GM10248 (cell line): ENCODE measurements around the gene RRM1.
"Not testable (repeated sequence)": the region's sequence is repeated elsewhere in the genome, so short reads cannot be mapped to it uniquely, and the experiment has no call there.

Source experiments
- CTCF ChIA-PET: fragments of 300-600 bp; sonication (Branson Sonifier 250); formaldehyde crosslinking; extraction: SDS; loops from one replicate; lab custom pipeline; 2021; ENCODE audit warnings: antibody characterized with exemption; lab: Yijun Ruan, JAX
- POLR2A ChIA-PET: fragments of 350-650 bp; sonication (Branson Sonifier 250); formaldehyde crosslinking; extraction: SDS; loops from one replicate; lab custom pipeline; 2020; ENCODE audit warnings: antibody characterized with exemption; lab: Yijun Ruan, JAX
- DNase-seq: peaks from one replicate; pipeline ENCODE4 v3.0.0; 2012; ENCODE audit errors: extremely low spot score
- CTCF ChIP-seq: IDR thresholded peaks from 2 replicates; pipeline ENCODE4 v1.5.1; 2012; ENCODE audit warnings: mild to moderate bottlenecking, low read depth; ENCODE audit errors: extremely low read depth, missing control alignments, control extremely low read depth

RRM1 gene

GRCh38 chr11:4138497-4138896 lies 43.9 kb downstream of the RRM1 start:
- DNase-seq = no peak
- ChIA-PET POLR2A (no interaction called here), CTCF (no interaction called here)
- TF ChIP-seq CTCF = no peak

- no peak for TF ChIP-seq CTCF
- no peak for DNase-seq
- CTCF ChIA-PET = no interaction called here
- POLR2A ChIA-PET = no interaction called here
Measured at GRCh38 chr11:4140067-4140636, 45.6 kb downstream of the RRM1 start.

- no peak for DNase-seq
- no peak for TF ChIP-seq CTCF
- ChIA-PET CTCF (no interaction called here), POLR2A (no interaction called here)
Measured at GRCh38 chr11:4146070-4146771, 51.6 kb downstream of the RRM1 start.

GRCh38 chr11:4146772-4147098 lies 52.1 kb downstream of the RRM1 start:
- no peak for DNase-seq
- ChIA-PET POLR2A (no interaction called here), CTCF (no interaction called here)
- TF ChIP-seq CTCF = no peak

- no peak for DNase-seq
Measured at GRCh38 chr11:4154503-4154902, 59.9 kb downstream of the RRM1 start.

GRCh38 chr11:4156571-4156970 lies 62.0 kb downstream of the RRM1 start:
- POLR2A ChIA-PET = no interaction called here
- DNase-seq = no peak
- TF ChIP-seq CTCF = no peak

More at GRCh38 chr11:4154503-4154902, 59.9 kb downstream of the RRM1 start:
- CTCF ChIA-PET = no interaction called here
- POLR2A ChIA-PET = no interaction called here
- TF ChIP-seq CTCF = no peak

GRCh38 chr11:4158818-4159217 lies 64.2 kb downstream of the RRM1 start:
- POLR2A ChIA-PET, DNase-seq: not testable (repeated sequence)
- CTCF ChIA-PET = interaction anchor here (1.0 kb wide), 1 partner anchor 29 kb away, joined by 3 read pairs; no protein-coding TSS in a partner anchor

More at GRCh38 chr11:4156571-4156970, 62.0 kb downstream of the RRM1 start:
- CTCF ChIA-PET = no interaction called here
